Activated naive CD8-positive, alpha-beta T cell (primary cell): ENCODE data around the gene CASP10.
"Not testable (repeated sequence)": the region's sequence is repeated elsewhere in the genome, so short reads cannot be mapped to it uniquely, and the experiment has no call there.

Experiments
- H3K27ac Mint-ChIP-seq: one replicate; pipeline ENCODE4 v1.8.0; 2021; ENCODE audit warnings: mixed read lengths
- H3K27me3 Mint-ChIP-seq: one replicate; pipeline ENCODE4 v1.8.0; 2021; ENCODE audit warnings: mixed read lengths
- H3K36me3 Mint-ChIP-seq: one replicate; pipeline ENCODE4 v1.8.0; 2021; ENCODE audit warnings: mixed read lengths
- H3K4me1 Mint-ChIP-seq: one replicate; pipeline ENCODE4 v1.8.0; 2021; ENCODE audit warnings: low read depth, mixed read lengths
- H3K4me3 Mint-ChIP-seq: one replicate; pipeline ENCODE4 v1.8.0; 2021; ENCODE audit warnings: mild to moderate bottlenecking, mixed read lengths
- H3K9me3 Mint-ChIP-seq: one replicate; pipeline ENCODE4 v1.8.0; 2021; ENCODE audit warnings: low read depth, mixed read lengths

Gene CASP10, protein sequence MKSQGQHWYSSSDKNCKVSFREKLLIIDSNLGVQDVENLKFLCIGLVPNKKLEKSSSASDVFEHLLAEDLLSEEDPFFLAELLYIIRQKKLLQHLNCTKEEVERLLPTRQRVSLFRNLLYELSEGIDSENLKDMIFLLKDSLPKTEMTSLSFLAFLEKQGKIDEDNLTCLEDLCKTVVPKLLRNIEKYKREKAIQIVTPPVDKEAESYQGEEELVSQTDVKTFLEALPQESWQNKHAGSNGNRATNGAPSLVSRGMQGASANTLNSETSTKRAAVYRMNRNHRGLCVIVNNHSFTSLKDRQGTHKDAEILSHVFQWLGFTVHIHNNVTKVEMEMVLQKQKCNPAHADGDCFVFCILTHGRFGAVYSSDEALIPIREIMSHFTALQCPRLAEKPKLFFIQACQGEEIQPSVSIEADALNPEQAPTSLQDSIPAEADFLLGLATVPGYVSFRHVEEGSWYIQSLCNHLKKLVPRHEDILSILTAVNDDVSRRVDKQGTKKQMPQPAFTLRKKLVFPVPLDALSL

DNA sequence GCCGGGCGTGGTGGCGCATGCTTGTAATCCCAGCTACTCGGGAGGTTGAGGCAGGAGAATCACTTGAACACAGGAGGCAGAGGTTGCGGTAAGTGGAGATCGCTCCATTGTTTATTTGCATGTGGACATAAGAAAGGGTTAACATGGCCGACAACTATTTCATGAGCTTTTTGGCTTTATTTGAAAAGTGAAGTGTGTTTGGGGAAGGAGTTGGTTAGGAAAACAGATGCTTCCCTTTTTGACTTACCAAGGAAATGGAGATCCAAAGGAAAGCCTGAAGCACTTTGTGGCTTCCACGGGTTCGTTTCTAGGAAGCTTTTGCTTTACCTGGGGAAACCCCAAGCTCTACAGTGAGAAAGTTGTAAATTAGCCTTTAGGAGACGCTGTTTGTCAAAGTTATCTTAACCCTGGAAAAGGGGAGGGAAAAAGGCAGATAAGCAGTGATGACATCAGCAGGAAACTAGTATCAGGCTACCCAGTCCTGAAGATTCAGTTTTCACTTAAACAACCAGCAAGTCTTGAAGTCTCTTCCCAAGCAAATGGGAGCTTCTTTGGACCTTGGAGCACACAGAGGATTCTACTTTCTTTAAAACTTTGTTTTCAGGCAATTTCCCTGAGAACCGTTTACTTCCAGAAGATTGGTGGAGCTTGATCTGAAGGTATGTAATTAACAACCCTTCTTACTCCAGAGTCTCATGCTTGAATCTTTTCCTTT lies at the start of gene CASP10:
CASP10 (plus strand) TSS at position 492 of the 715 bp plus-strand sequence. CDS start 2,637 bp downstream, outside the sequence.
- Mint-ChIP-seq H3K27me3 (no peaks in the 10 kb centered on the region), H3K4me3 (peak within 1 kb of the TSS; percentile 95), H3K4me1 (peaks cover 47% of the 10 kb centered on the region), H3K9me3 (no peaks in the 10 kb centered on the region), H3K36me3 (peaks cover 3% of the 10 kb centered on the region), H3K27ac (peak within 1 kb of the TSS; percentile 95)

DNA sequence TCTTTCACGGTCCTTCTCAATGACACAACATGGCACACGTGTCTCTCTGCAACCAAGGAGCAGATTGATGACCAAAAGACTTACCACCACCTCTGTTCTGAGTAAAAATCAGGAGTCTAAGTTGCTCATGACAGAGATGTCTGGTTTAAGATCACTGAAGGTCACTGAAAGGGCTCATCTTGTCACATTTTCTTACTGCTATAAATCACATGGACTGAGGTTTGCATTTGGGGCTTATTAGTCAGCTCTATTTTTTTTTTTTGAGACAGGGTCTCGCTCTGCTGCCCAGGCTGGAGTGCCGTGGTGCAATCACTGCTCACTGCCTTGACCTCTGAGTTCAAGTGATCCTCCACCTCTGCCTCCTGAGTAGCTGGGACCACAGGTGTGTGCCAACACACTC lies 47.6 kb upstream of the CASP10 start:
- H3K27me3 Mint-ChIP-seq = no peaks in the 10 kb centered on the region
- H3K4me3 Mint-ChIP-seq = peak overlapping the region; percentile 77
- peak overlapping the region; percentile 87 for H3K27ac Mint-ChIP-seq
- H3K36me3 Mint-ChIP-seq = peaks cover 32% of the 10 kb centered on the region
- peaks cover 60% of the 10 kb centered on the region for H3K4me1 Mint-ChIP-seq
- H3K9me3 Mint-ChIP-seq = no peaks in the 10 kb centered on the region

DNA sequence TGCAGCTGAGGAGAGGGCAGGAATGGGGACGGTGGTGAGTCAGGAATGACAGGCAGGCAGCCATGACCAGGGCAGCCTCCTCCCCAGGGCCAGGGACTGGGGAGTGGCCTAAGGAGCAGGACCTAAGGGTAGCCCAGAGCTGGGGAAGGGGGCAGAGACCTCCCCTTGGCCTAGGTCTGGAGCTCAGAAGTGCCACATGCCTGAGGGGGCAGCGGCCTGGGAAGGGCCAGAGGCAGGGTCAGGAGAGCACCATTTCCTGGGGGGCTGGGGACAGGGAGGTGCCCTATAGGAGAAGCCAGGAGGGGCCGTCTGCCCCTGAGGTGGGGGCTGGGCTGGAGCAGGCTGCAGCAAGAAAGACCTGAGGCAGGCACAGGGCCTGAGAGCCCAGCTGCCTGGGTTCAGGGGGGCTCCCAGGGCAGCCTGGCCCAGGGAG lies 46.0 kb upstream of the CASP10 start:
- Mint-ChIP-seq H3K27me3 (no peaks in the 10 kb centered on the region), H3K36me3 (peaks cover 25% of the 10 kb centered on the region), H3K4me3 (peak overlapping the region; percentile 58), H3K4me1 (peaks cover 56% of the 10 kb centered on the region), H3K27ac (peak overlapping the region; percentile 87), H3K9me3 (no peaks in the 10 kb centered on the region)

DNA sequence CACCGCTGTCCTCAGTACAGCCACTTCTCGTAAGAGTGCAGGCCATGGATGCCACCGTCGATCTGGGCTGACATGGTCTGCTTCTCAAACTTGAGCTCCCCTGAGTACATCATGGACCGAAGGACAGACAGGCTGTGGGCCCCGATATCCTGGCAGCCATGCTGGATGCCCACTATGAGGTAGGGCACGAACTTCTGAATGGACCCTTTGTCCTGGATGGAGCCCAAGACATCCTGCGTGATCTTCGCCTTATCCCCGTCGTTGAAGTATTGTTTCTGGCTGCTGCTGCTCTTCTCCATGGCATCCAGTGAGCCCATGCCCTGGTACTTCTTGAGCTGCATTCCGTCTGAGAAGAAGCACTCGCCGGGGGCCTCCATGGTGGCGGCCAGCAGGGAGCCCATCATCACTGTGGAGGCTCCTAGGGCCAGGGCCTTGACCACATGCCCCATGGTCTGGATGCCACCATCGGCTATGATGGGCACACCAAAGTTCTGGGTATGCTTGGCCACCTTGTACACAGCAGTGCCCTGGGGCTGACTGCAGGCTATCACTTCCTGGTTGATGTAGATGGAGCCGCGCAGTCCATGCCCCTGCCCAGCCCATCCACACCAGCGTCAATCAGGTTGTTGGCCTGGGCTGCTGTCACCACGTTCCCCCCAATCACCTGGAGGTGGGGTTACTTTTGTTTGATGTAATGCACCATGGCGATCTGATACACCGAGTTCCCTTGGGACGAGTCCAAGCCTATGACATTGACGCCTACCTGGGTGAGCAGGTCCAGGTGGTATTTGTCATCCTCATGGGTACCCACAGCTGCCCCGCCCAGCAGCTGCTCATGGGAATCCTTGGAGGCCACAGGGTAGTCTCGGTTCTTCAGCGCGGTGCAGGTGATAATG lies 45.2 kb upstream of the CASP10 start:
- Mint-ChIP-seq H3K4me1 (peaks cover 50% of the 10 kb centered on the region), H3K27ac (no peak overlapping the region), H3K4me3 (no peak overlapping the region), H3K9me3 (no peaks in the 10 kb centered on the region), H3K36me3 (peaks cover 20% of the 10 kb centered on the region), H3K27me3 (no peaks in the 10 kb centered on the region)

DNA sequence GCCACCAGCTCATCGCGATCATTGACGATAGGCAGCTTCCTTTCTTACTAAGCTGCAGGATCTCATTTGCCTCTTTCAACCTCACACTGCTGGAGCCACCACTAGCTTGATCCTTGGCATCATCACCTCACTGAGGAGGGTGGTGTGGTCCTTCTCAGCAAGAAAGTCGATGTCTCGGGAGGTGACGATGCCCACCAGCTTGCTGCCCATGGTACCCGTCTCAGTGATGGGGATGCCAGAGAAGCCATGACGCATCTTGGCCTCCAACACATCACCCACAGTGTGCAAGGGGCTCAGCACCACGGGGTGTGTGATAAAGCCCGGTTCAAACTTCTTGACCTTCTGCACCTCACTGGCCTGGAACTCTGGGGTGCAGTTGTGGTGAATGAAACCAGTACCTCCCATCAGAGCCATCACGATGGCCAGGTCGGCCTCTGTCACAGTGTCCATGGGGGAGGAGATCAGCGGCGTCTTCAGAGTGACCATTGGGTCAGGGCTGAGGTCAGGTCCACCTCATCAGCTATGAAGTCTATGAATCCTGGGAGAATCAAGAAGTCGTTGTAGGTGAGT lies 44.5 kb upstream of the CASP10 start:
- peak overlapping the region; percentile 68 for H3K27ac Mint-ChIP-seq
- H3K4me1 Mint-ChIP-seq = peaks cover 43% of the 10 kb centered on the region
- H3K4me3 Mint-ChIP-seq = no peak overlapping the region
- no peaks in the 10 kb centered on the region for H3K9me3 Mint-ChIP-seq
- no peaks in the 10 kb centered on the region for H3K27me3 Mint-ChIP-seq
- H3K36me3 Mint-ChIP-seq = peaks cover 13% of the 10 kb centered on the region

DNA sequence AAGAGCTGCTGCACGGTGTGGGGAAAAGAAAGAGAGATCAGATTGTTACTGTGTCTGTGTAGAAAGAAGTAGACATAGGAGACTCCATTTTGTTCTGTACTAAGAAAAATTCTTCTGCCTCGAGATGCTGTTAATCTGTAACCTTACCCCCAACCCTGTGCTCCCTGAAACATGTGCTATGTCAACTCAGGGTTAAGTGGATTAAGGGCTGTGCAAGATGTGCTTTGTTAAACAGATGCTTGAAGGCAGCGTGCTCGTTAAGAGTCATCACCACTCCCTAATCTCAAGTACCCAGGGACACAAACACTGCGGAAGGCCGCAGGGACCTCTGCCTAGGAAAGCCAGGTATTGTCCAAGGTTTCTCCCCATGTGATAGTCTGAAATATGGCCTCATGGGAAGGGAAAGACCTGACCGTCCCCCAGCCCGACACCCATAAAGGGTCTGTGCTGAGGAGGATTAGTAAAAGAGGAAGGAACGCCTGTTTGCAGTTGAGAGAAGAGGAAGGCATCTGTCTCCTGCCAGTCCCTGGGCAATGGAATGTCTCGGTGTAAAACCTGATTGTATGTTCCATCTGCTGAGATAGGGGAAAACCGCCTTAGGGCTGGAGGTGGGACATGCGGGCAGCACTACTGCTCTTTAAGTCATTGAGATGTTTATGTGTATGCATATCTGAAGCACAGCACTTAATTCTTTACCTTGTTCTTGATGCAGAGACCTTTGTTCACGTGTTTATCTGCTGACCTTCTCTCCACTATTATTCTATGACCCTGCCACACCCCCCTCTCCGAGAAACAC lies 43.8 kb upstream of the CASP10 start:
- peak overlapping the region; percentile 20 for H3K4me3 Mint-ChIP-seq
- H3K27me3 Mint-ChIP-seq, H3K9me3 Mint-ChIP-seq: not testable (repeated sequence)
- H3K27ac Mint-ChIP-seq = peak overlapping the region; percentile 68
- peaks cover 13% of the 10 kb centered on the region for H3K36me3 Mint-ChIP-seq
- peaks cover 41% of the 10 kb centered on the region for H3K4me1 Mint-ChIP-seq

DNA sequence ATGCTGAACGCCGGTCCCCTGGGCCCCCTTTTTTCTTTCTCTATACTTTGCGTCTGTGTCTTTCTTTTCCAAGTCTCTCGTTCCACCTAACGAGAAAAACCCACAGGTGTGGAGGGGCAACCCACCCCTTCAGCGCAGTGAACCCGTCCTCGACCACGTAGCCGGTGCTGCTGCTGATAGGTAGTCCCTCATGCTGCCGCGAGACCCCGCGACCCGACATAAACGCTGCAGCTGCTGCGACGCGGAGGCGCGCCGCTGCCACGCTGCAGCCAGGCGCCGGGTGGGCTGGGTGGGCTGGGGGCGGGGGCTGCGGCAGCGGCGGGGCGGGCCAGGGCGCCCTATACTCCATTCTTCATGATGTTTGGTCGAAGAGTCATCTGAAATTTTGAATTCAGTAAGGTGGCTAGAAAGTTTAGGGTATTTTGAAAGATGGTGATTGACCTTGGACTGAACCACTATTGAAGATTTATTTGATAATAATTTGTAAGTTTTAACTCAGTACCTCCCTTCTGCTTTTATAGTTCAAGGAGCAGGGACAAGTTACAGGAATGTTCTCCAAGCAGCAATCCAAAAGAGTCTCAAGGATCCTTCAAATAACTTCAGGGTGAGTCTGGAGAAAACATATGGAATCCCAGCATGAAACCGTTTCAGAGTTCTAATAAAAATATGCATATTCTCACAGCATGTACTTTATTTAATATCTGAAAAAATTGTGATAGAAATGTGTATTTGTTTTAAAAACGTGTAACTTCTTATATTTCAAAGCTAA lies 42.9 kb upstream of the CASP10 start:
- Mint-ChIP-seq H3K27me3 (no peaks in the 10 kb centered on the region), H3K9me3 (no peaks in the 10 kb centered on the region), H3K36me3 (peaks cover 12% of the 10 kb centered on the region), H3K4me1 (peaks cover 41% of the 10 kb centered on the region), H3K4me3 (no peak overlapping the region), H3K27ac (no peak overlapping the region)

DNA sequence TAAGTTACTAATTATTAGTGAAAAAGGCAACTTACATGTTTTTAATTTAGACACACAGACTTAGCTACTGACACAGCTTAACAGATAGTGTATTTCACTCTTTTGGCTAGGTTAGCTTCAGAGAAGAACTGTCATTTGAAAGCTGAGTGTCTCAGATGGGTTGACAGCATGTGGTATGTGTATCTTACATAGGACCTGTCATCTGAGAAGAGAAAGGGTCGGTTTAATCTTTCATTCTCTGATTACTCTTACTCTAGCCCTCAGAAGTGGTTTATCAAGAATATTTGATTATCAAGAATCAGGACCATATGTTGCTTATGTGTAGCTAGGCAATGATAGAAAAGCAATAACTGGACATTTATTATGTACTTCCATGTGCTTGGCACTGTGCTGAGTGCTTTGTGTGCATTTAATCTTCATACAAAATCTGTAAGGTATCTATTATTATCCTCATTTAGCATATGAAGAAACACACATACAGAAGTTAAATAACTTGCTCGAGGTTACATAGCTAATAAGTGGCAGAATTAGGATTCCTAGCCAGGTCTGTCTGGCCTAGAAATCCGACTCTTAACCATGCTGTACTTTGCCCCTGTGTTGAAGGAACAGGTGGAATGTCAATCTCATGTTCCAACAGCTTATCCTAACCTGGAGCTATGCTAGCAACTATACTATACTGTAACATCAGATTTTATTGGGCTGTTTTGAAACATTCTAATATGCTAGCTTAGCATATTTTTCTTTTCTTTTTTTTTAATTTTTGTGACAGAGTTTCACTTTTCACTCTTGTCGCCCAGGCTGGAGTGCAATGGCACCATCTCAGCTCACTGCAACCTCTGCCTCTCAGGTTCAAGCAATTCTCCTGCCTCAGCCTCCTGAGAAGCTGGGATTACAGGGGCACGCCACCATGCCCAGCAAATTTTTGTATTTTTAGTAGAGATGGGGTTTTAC lies 38.6 kb upstream of the CASP10 start:
- Mint-ChIP-seq H3K4me3 (no peak overlapping the region), H3K4me1 (peaks cover 22% of the 10 kb centered on the region), H3K36me3 (peaks cover 9% of the 10 kb centered on the region), H3K27me3 (no peaks in the 10 kb centered on the region), H3K9me3 (no peaks in the 10 kb centered on the region), H3K27ac (no peak overlapping the region)

DNA sequence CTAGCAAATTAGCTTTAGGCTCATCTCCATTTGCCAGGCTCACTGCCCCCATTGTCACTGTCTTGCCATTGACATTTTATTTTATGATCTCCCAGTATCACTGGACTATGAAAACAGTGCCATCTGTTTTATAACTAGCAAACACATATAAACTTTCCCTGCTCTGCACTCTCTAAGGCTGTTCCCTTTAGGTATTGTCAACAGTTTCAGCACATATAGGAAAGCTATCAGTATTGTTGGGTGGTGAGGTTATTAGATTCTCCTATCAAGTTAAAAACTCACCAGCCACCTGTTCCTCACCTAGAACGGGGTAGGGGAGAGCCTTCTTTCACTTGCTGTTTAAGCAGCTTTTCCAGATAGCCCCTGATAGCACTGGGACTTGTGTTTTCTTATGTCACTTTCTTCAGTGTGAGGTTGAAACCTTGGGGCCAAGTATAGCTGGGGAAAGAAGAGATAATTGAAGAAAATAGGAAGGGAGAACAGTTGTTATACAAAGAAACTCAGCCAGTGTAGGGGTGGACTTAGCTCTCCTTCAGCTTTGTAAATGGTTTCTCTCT lies 34.4 kb upstream of the CASP10 start:
- H3K27ac Mint-ChIP-seq = peak overlapping the region; percentile 47
- no peak overlapping the region for H3K4me3 Mint-ChIP-seq
- H3K36me3 Mint-ChIP-seq = peaks cover 8% of the 10 kb centered on the region
- H3K27me3 Mint-ChIP-seq = no peaks in the 10 kb centered on the region
- peaks cover 31% of the 10 kb centered on the region for H3K4me1 Mint-ChIP-seq
- H3K9me3 Mint-ChIP-seq = no peaks in the 10 kb centered on the region

DNA sequence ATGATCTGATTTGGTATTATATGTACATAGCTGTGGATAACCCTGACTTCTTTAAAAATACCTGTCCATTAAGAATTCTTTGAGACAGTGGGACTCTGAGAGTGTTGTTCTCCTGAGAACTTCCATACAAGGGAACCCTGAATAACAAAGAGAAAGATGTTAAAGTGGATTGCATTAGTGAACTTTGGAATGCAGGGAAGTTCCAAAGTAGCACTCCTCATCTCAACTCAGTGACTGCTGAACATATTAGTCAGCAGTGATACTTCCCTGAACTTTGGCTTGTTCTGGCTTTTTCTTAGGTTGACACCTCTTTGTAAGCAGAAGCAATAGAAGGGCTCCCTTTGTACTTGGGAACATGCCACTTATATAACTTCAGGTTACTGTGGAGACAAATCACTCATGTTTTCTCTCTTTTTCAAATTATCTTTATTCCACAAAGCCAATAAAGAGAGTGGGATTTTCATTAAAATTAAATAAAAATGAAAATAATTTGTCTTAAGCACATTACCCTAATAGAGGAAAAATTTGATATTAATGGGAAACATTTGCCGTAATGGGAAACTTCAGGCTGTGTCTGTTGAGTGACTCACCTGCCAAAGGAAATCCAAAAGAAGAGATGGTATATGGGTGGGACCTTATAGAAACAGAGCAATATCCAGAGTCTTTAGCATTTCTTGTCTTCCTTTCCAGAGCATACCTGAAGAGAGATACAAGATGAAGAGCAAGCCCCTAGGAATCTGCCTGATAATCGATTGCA lies 33.7 kb upstream of the CASP10 start:
- no peak overlapping the region for H3K4me3 Mint-ChIP-seq
- peaks cover 8% of the 10 kb centered on the region for H3K36me3 Mint-ChIP-seq
- H3K27ac Mint-ChIP-seq = peak overlapping the region; percentile 47
- peaks cover 31% of the 10 kb centered on the region for H3K4me1 Mint-ChIP-seq
- H3K27me3 Mint-ChIP-seq = no peaks in the 10 kb centered on the region
- no peaks in the 10 kb centered on the region for H3K9me3 Mint-ChIP-seq

DNA sequence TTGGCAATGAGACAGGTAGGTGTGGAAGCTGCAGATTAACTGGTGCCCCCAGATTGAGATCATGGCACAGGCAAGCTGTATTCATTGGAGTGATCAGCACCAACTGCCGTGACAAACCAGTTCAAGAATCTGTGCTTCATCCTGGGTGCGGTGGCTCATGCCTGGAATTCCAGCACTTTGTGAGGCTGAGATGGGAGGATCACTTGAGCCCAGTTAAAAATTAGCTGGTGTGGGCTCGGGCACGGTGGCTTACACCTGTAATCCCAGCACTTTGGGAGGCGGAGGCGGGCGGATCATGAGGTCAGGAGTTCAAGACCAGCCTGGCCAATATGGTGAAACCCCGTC lies 33.1 kb upstream of the CASP10 start:
- not testable (repeated sequence) for H3K27me3 Mint-ChIP-seq, H3K36me3 Mint-ChIP-seq, H3K4me3 Mint-ChIP-seq, H3K9me3 Mint-ChIP-seq
- H3K27ac Mint-ChIP-seq = peak overlapping the region; percentile 46
- peaks cover 29% of the 10 kb centered on the region for H3K4me1 Mint-ChIP-seq
